HG03442 (cell line): ENCODE measurements around the gene EPHX1.

ENCODE experiments used
- ATAC-seq: cut with Tn5 transposase; IDR thresholded peaks from one replicate; pipeline ENCODE4 v1.9.1; 2021; ENCODE audit warnings: mild to moderate bottlenecking, moderate library complexity; ENCODE audit not compliant: unreplicated experiment

The EPHX1 gene

GRCh38 chr1:225840713-225841112, 30.8 kb downstream of the EPHX1 start:
- ATAC-seq, result no peak

DNA sequence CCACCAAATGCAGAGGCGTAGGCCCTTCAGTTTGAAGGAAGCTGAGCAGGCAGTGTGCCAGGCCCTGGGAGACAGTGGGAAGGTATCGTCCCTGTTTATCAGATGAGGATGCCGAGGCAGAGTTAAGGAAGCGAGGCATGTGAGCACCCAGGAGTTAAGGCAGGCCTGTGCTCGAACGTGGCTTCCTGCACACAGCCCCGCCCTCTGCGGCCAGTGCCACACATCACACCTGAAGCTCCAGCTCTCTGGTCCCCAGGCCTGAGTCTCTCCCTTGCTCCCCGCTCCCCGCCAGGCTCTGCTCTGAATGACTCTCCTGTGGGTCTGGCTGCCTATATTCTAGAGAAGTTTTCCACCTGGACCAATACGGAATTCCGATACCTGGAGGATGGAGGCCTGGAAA, 32.1 kb downstream of the EPHX1 start:
- ATAC-seq, result no peak

DNA sequence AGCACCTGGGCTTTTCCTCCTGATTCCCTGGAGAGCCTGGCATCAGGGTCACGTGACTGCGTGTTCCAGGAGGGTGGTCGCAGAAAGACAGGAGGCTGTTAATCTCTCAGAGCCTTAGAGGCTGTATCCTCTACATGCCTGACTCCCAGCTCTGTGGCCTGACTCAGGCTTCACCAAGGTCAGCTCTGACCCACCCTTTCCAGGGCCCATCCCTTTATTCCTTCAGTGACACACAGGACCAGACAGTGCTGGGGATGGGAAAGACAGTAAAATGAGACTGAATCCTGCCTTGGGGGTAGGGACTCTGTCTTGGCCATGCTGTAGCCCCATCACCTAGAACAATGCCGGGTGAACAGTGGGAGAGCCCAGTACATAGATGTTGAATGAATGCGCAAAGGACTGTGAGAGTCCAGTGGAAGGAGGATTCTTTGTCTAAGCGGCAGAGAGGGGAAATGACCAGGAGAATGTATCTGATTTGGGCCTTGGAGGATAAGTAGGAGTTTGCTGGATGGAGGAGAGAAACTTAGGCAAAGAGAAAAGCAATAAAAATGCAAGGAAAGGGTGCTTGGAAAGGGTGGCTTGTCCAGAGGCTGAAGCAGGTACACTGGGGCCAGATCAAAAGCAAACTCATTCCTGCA, 33.0 kb downstream of the EPHX1 start:
- ATAC-seq, result no peak

GRCh38 chr1:225843426-225843795, 33.5 kb downstream of the EPHX1 start:
- ATAC-seq, result no peak

DNA sequence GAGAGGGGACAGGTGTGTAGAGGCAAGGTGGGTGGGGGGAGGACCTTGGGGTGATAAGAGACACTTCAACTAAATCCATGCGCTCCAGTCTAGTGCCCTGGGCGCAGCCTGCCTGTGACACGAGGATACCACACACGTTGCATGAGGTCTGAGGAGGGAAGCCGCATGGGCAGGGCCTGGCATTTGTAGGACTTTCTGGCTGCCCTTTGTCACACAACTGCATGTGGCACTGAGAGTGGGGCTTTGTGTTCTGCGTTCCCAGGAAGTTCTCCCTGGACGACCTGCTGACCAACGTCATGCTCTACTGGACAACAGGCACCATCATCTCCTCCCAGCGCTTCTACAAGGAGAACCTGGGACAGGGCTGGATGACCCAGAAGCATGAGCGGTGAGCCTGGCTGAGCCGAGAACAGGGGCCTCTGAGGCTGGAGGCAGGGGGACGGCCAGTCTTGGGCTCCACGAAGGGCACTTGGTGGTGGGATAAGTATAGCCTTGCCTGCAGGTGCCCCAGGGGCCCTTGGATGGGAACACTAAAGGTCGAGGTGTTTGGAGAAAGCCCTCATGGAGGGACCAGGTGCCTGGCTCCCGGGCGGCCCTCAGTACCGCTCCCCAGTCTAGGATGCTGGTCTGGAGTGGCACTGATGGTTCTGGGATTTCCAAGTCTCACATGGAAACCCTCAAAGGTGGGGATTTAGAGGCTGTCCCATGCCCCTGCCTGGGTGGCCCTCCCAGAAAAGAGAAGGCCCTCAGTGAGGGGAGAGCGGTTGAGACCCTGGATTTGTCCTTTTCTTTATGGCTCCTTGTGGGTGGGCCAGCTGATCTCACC, 34.5 kb downstream of the EPHX1 start:
- no peak for ATAC-seq

DNA sequence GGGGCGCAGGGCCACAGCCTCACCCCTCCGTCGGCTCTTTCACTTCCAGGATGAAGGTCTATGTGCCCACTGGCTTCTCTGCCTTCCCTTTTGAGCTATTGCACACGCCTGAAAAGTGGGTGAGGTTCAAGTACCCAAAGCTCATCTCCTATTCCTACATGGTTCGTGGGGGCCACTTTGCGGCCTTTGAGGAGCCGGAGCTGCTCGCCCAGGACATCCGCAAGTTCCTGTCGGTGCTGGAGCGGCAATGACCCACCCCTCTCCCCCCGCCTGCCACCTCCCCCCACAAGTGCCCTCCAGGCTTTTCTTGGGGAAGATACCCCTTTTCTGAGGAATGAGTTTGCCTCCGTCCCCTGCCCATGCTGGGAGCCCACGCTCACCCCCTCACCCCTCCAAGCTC, 35.2 kb downstream of the EPHX1 start:
- no peak for ATAC-seq

- no peak for ATAC-seq
Measured at GRCh38 chr1:225845571-225846259, 35.8 kb downstream of the EPHX1 start.

DNA sequence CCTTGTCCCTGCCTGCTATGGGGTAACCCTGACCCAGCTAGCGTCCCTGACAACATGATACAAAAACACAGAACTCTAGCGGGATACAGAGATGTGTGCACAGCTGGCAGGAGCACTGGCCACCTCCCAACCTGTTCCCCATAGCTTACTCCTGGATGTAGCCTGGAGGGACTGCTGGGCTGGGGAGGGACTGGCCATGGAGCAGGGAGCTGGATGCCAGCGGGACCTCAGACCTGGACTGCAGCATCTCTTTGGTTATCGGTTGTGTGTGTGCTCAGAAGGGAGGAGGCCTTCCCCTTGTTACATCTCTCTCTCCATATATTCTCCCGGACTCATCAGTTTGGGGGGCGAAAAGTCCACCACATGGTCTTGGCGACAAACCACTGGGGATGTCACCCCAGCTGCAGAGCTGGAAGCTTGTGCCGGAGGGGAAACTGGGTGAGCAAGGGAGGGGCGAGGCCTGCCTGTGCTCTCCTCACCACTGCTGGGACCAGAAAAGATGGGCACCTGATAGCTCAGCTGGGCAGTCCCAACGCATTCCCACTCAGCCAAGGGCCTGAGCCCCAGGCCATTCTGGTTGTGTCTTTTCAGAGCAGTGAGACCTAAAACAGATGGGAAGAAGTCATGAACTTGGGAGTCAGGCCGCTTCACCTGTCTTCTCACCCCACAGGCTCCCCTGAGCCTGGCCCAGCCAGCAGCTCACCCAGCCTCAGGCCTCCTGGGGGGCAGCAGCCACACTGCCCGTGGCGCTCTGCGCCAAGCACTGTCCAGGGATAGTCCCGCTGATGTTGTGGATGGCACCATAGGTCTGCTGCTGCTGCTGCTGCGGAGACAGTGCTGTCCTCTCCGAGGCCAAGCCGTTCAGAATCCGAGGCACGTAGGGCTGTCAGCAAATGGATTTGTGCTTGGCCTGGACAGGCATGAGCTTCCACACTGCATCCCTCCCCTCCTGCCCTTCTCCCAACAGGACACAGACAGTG, 36.7 kb downstream of the EPHX1 start:
- no peak for ATAC-seq

GRCh38 chr1:225847610-225848009, 37.7 kb downstream of the EPHX1 start:
- ATAC-seq, result peak; percentile 2

DNA sequence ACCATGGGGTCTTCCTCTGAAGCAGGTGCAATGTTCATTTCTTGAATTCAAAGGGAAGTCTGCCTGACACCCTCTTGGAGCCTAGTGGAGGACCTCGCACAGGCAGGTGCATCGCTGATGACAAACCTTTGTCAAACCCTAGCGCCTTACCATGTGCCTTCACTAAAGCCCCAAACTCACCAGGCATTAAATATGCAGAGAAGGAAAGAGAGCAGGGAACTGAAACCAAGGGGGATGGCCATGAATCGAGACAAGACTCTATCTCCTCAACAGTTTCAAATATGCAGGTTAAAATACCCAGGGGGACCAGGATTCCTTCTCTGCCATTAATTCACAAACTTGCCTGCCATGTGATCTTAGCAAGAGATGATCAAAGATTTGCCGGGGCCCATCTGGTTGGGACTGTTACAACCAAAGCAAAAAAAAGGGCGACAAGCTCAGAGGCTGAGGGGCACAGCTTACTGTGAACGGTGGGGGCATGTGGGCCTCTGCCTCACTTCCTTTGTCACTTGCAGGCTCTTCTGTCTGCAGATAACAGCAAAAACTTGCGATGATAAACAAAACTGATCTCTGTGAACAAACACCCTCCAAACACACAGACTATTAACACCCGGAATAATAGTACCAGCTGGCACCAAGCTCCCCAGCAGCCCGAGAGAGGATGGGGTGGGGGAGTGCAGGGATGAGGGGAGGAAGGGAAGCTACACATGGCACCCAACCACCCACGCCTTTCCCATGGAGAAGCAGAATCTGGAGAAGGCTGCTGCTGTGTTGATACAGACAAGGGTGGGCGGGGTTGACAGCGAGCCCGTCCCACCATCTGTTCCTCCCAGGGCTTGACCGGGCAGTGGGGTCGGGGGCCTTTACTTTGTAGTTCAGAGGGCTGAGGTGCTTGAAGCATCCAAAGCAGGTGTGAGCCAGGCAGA, 38.4 kb downstream of the EPHX1 start:
- ATAC-seq, result peak; percentile 56

DNA sequence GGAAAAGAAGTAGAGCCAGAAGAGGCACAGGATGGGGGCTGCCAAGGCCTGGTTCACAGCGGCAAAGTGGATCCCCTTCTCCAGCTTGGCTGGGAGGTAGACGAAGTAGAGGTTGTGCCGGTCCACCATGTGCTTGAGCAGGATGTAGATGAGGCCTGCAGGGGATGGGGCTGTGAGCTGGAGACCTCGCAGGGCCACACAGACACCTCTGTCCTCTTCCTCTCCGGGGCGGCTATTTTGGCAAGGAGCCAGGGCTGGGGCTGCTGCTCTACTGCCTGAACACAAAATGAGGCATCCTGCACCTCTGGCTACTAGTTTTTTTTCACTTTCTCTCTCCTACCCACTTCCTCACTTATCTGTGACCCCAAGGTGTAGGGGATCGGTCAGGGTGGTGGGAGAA, 40.0 kb downstream of the EPHX1 start:
- ATAC-seq, result no peak

DNA sequence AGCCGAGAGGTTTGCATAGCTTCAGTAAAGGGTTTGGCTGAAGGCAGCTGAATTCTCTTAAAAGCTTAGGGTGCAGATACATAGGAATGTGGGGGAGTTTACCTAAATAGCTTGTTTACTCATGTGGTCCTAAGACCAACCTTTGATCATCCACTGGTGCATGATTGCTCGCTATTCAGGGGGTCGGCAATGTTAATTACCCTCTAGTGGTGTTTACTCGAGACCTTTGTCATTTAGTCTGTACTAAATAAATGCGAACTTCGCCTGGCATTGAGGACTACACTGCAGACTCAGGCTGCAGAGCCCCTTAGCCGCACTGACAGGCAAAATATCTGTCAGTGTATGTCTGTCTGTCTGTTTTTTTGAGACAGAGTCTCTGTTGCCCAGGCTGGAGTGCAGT, 40.4 kb downstream of the EPHX1 start:
- ATAC-seq, result no peak

GRCh38 chr1:225851805-225852204, 41.9 kb downstream of the EPHX1 start:
- ATAC-seq, result peak; percentile 60

- no peak for ATAC-seq
Measured at GRCh38 chr1:225852413-225853124, 42.6 kb downstream of the EPHX1 start.

DNA sequence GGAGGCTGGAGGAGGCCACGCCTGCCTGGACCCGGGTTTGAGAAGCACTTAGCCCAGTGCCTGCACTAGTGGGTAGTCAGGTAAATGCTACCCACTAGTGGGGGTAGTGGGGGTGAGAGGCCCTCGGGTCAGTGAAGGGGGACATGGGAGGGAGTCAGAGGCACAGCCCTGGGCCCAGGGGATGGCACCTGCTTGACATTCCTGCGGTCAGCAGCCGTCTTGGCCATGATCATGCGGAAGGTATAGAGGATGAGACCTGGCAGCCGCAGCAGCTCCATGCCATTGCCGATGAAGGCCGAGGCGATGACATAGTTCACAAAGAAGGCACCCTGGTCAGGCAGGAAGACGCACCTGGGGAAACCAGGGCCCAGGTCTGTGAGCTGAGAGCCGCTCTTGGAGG, 43.5 kb downstream of the EPHX1 start:
- no peak for ATAC-seq

DNA sequence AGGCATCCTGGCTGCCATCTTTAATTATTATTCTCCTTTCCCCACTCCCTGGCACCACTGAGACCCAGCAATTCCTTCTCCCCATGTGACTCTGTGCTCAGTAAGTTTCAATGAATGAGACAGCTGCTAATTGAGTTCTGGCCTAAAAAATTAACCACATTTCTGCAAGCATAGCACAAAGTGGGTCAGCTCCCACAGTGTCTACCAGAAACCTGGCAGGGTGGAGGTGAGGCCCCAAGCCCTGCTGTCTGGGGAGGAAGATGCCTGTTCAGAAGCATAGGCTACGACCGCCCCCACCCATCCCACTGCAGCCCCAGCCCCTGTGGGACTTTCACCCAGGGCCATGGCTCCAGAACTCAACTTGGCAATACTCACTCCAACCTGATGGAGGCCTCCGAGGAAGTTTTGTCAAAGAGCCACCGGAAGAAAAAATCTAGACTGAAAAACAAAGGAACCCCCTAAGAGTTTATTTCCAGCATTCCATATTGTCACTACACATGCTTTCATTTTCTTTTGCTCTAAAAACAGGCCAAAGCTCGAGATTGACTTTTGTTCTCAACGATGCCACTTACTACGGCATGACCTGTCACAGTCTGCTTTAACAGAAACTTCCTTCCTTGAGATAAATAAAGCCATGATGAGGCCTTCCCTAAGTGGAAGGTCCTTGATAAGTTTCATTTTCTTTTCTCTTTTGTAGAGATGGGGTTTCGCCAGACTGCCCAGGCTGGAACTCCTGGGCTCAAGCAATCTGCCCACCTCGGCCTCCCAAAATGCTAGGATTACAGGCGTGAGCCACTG, 45.8 kb downstream of the EPHX1 start:
- no peak for ATAC-seq

GRCh38 chr1:225857256-225857655, 47.3 kb downstream of the EPHX1 start:
- ATAC-seq, result no peak

DNA sequence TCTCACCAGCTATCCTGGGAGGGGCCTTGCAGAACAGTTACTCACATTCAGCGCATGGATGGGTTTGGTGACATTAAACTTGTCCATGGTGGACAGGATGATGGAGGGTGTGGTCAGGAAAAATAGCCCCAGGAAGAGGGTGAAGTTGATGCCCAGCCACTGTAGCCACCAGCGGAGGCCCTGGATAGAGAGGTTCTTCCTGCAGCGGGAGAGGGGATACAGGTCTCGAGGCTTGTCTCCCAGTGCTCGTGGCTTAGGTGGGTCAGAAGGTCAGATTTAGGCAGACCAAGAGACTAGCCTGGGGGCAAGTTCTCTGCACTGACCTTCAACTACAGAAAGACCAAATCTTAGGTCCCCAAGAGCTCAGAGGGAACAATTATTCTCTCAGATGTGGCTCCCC, 49.2 kb downstream of the EPHX1 start:
- no peak for ATAC-seq
